ENCODE results near the gene SAMD14.

DNA sequence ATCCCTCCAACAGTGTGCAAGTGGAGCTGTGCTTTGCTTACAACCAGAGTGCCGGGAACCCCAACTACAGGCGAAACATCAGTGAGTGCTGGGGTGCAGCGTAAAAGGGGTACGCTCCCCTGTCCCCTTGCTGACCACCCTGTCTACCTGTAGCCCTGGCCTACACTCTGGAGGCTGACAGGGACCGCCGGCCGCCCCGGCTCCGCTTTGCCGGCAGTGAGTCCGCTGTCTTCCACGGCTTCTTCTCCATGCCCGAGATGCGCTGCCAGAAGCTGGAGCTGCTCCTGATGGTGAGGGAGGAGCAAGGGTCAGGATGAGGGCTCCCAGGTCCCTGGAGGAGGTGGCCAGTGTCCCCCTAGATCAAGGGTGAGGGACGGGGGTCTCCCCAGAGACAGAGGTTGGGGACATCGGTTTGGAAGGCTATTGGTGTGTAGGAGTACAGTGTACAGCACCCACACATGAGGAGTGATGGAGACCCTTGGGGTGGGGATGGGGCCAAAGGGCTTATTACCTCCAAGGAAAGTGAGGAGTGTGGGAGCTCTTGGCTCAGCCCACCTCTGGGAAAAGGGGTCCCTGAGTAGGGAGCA, 54.4 kb downstream of the SAMD14 start:
- TF ChIP-seq JUNB (IDR thresholded peaks at IDR 0.05; ENCODE audit: unreplicated experiment) (no peak), POLR2AphosphoS5 (IDR thresholded peaks at IDR 0.05; ENCODE audit: low read depth) (no peak), EZH2phosphoT487 (IDR thresholded peaks at IDR 0.05; ENCODE audit: unreplicated experiment) (no peak), EZH2 (IDR thresholded peaks at IDR 0.05; ENCODE audit: low read depth, unreplicated experiment) (no peak), CREB1 (CRISPR knock-in tag; IDR thresholded peaks at IDR 0.05; ENCODE audit: low read depth) (no peak), ZNF331 (CRISPR knock-in tag; IDR thresholded peaks at IDR 0.05; ENCODE audit: low read depth) (no peak), ZNF114 (CRISPR knock-in tag; IDR thresholded peaks at IDR 0.05) (no peak)
- TF ChIP-seq, protein P1, sequence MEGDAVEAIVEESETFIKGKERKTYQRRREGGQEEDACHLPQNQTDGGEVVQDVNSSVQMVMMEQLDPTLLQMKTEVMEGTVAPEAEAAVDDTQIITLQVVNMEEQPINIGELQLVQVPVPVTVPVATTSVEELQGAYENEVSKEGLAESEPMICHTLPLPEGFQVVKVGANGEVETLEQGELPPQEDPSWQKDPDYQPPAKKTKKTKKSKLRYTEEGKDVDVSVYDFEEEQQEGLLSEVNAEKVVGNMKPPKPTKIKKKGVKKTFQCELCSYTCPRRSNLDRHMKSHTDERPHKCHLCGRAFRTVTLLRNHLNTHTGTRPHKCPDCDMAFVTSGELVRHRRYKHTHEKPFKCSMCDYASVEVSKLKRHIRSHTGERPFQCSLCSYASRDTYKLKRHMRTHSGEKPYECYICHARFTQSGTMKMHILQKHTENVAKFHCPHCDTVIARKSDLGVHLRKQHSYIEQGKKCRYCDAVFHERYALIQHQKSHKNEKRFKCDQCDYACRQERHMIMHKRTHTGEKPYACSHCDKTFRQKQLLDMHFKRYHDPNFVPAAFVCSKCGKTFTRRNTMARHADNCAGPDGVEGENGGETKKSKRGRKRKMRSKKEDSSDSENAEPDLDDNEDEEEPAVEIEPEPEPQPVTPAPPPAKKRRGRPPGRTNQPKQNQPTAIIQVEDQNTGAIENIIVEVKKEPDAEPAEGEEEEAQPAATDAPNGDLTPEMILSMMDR (conservative IDR thresholded peaks at IDR 0.05; ENCODE audit: low read depth in 2 of 2): no peak
- TF ChIP-seq, protein P2, sequence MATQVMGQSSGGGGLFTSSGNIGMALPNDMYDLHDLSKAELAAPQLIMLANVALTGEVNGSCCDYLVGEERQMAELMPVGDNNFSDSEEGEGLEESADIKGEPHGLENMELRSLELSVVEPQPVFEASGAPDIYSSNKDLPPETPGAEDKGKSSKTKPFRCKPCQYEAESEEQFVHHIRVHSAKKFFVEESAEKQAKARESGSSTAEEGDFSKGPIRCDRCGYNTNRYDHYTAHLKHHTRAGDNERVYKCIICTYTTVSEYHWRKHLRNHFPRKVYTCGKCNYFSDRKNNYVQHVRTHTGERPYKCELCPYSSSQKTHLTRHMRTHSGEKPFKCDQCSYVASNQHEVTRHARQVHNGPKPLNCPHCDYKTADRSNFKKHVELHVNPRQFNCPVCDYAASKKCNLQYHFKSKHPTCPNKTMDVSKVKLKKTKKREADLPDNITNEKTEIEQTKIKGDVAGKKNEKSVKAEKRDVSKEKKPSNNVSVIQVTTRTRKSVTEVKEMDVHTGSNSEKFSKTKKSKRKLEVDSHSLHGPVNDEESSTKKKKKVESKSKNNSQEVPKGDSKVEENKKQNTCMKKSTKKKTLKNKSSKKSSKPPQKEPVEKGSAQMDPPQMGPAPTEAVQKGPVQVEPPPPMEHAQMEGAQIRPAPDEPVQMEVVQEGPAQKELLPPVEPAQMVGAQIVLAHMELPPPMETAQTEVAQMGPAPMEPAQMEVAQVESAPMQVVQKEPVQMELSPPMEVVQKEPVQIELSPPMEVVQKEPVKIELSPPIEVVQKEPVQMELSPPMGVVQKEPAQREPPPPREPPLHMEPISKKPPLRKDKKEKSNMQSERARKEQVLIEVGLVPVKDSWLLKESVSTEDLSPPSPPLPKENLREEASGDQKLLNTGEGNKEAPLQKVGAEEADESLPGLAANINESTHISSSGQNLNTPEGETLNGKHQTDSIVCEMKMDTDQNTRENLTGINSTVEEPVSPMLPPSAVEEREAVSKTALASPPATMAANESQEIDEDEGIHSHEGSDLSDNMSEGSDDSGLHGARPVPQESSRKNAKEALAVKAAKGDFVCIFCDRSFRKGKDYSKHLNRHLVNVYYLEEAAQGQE (IDR thresholded peaks at IDR 0.05; ENCODE audit: unreplicated experiment): no peak
- TF ChIP-seq, protein P3, sequence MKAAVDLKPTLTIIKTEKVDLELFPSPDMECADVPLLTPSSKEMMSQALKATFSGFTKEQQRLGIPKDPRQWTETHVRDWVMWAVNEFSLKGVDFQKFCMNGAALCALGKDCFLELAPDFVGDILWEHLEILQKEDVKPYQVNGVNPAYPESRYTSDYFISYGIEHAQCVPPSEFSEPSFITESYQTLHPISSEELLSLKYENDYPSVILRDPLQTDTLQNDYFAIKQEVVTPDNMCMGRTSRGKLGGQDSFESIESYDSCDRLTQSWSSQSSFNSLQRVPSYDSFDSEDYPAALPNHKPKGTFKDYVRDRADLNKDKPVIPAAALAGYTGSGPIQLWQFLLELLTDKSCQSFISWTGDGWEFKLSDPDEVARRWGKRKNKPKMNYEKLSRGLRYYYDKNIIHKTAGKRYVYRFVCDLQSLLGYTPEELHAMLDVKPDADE (IDR thresholded peaks at IDR 0.05): no peak

All from GM23338 (cell line).